Muscle of leg (tissue), 11 donors: ENCODE measurements around the gene ALMS1. TPM values are rescaled to one million over a fixed set of nuclear protein-coding genes. Genes with fewer than 3 reads are reported as not detected.
A peak's percentile ranks its signal among the peaks of the same experiment; 100 is the strongest.

Experiments used
- DNase-seq: peaks from one replicate; pipeline ENCODE4 v3.0.0; 2013
- H3K27ac ChIP-seq: one replicate; pipeline ENCODE4 v1.5.1; 2013; ENCODE audit warnings: mild to moderate bottlenecking, low read length, control low read depth
- H3K27me3 ChIP-seq: one replicate; pipeline ENCODE4 v1.6.1; 2013; ENCODE audit warnings: low read length; ENCODE audit not compliant: control insufficient read depth, insufficient read depth
- H3K36me3 ChIP-seq: one replicate; pipeline ENCODE4 v1.6.1; 2013; ENCODE audit warnings: low read length; ENCODE audit not compliant: control insufficient read depth, insufficient read depth
- H3K4me1 ChIP-seq: one replicate; pipeline ENCODE4 v1.6.1; 2013; ENCODE audit warnings: low read length; ENCODE audit not compliant: control insufficient read depth, insufficient read depth
- H3K4me3 ChIP-seq: one replicate; pipeline ENCODE4 v1.5.1; 2013; ENCODE audit warnings: low read length, control low read depth
- H3K9me3 ChIP-seq: replicated peaks from 2 replicates; pipeline ENCODE4 v1.6.1; 2013; ENCODE audit warnings: low read depth, low read length; ENCODE audit not compliant: control insufficient read depth
- WGBS: methylation state at CpG from one replicate; pipeline ENCODE4 v1.1.5; 2013; ENCODE audit warnings: missing lambda C conversion rate; ENCODE audit not compliant: insufficient coverage; 5-methylcytosine and 5-hydroxymethylcytosine counted together
- polyA plus RNA-seq, 8 donors: library from polyadenylated mRNA; unstranded; fragments of 120-200 nt; gene quantifications; one replicate each; pipeline versions ENCODE4 v1.2.1 to v1.2.3, GENCODE V29; 2013; ENCODE audit warnings: inconsistent platforms in 1 of 8, low replicate concordance in 1 of 8; ENCODE audit not compliant: insufficient read length in 8 of 8, insufficient read depth in 1 of 8
- total RNA-seq: library from RNA; stranded (reverse); fragments of 120-200 nt; gene quantifications from one replicate; pipeline ENCODE4 v1.2.4, GENCODE V29; 2013

The ALMS1 gene
- total and polyA plus RNA-seq, 9 donors = 15.4 to 25.7 (median 21.2) TPM

- 98% methylated on average over 7 of the region's 9 CpGs for WGBS
- no peaks in the 10 kb centered on the region for H3K4me1 ChIP-seq
- H3K27me3 ChIP-seq = no peaks in the 10 kb centered on the region
- H3K4me3 ChIP-seq = no peak overlapping the region
- no peaks in the 10 kb centered on the region for H3K36me3 ChIP-seq
- no peak overlapping the region for H3K27ac ChIP-seq
- DNase-seq = no peak
- H3K9me3 ChIP-seq = peaks cover 15% of the 10 kb centered on the region
These were observed 16.9 kb downstream of the ALMS1 start for GRCh38 chr2:73402386-73403103.

GRCh38 chr2:73403237-73403636, 17.6 kb downstream of the ALMS1 start:
- no CpG with 5 or more reads among the region's 1 CpG for WGBS
- Histone ChIP-seq H3K4me3 (no peak overlapping the region), H3K9me3 (peaks cover 15% of the 10 kb centered on the region), H3K4me1 (no peaks in the 10 kb centered on the region), H3K27ac (no peak overlapping the region), H3K27me3 (no peaks in the 10 kb centered on the region), H3K36me3 (no peaks in the 10 kb centered on the region)
- no peak for DNase-seq

DNA sequence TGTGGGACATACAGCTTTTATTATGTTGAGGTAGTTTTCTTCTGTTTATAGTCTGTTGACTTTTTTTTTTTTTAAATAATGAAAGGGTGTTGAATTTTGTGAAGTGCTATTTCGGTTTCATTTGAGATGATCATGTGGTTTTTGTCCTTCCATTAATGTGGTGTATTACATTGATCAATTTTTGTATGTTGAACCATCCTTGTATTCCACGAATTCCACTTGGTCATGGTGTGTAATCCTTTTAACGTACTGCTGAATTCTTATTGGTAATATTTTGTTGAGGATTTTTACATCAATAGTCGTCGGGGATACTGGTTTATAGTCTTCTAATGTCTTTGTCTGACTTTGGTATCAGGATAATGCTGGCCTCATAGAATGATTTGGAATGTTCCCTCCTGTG, 18.8 kb downstream of the ALMS1 start:
- H3K27ac ChIP-seq = no peak overlapping the region
- WGBS = 100% methylated on average over 1 of the region's 5 CpGs
- DNase-seq = no peak
- no peak overlapping the region for H3K4me3 ChIP-seq
- peaks cover 11% of the 10 kb centered on the region for H3K9me3 ChIP-seq
- H3K27me3 ChIP-seq = no peaks in the 10 kb centered on the region
- no peaks in the 10 kb centered on the region for H3K36me3 ChIP-seq
- no peaks in the 10 kb centered on the region for H3K4me1 ChIP-seq

- Histone ChIP-seq H3K9me3 (peaks cover 6% of the 10 kb centered on the region), H3K27me3 (no peaks in the 10 kb centered on the region), H3K27ac (no peak overlapping the region), H3K4me3 (no peak overlapping the region), H3K4me1 (no peaks in the 10 kb centered on the region), H3K36me3 (no peaks in the 10 kb centered on the region)
- no peak for DNase-seq
- 67% methylated on average over 1 of the region's 2 CpGs for WGBS
These were observed 21.4 kb downstream of the ALMS1 start for GRCh38 chr2:73406996-73407395.

DNA sequence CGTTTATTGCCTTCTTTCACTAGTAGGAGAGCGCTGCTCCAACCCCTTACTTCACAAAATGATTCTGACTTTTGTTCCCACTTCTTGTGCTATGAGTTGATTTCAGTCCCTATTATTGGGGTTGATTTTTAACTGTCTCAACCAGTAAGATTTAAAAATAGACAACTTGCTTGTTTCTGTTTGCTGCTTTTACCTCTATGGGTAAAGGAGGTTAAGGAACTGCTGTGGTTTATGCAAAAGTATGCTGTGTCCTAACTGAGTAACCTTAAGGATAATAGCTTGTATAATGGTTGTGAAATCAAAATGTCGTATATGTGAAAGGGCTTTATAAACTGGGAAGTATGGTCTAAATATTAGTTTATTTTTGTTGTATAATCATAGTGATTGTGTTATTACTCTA, 22.6 kb downstream of the ALMS1 start:
- no peaks in the 10 kb centered on the region for H3K36me3 ChIP-seq
- WGBS = no CpG with 5 or more reads among the region's 3 CpGs
- DNase-seq = no peak
- H3K9me3 ChIP-seq = peaks cover 3% of the 10 kb centered on the region
- no peaks in the 10 kb centered on the region for H3K27me3 ChIP-seq
- no peak overlapping the region for H3K4me3 ChIP-seq
- no peak overlapping the region for H3K27ac ChIP-seq
- H3K4me1 ChIP-seq = no peaks in the 10 kb centered on the region

DNA sequence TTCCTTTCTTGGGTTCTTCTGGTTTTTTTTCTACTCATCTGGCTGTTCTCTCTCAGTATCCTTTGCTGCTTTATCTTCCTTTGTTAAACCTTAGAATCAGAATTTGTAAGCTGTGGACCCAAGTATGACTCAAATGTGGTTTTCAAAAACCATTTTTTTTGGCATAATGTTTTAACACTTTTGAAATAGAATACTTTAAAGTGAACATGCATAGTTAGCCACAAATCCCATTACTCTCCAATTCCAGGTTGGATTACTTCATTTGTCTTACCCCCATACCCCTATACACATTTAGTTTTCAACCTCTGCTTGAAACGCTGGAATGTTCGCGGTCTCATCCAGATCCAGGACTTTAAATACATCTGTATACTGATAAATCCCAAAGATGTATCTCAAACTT, 29.1 kb downstream of the ALMS1 start:
- Histone ChIP-seq H3K9me3 (no peaks in the 10 kb centered on the region), H3K27me3 (no peaks in the 10 kb centered on the region), H3K36me3 (no peaks in the 10 kb centered on the region), H3K27ac (no peak overlapping the region), H3K4me1 (peaks cover 2% of the 10 kb centered on the region), H3K4me3 (no peak overlapping the region)
- no CpG with 5 or more reads among the region's 3 CpGs for WGBS
- DNase-seq = no peak

GRCh38 chr2:73415906-73416305, 30.3 kb downstream of the ALMS1 start:
- no peaks in the 10 kb centered on the region for H3K27me3 ChIP-seq
- H3K27ac ChIP-seq = no peak overlapping the region
- H3K9me3 ChIP-seq = no peaks in the 10 kb centered on the region
- H3K4me1 ChIP-seq = peaks cover 2% of the 10 kb centered on the region
- no peaks in the 10 kb centered on the region for H3K36me3 ChIP-seq
- no peak overlapping the region for H3K4me3 ChIP-seq
- DNase-seq = no peak
- 80% methylated on average over 1 of the region's 2 CpGs for WGBS

- Histone ChIP-seq H3K9me3 (no peaks in the 10 kb centered on the region), H3K4me1 (peaks cover 2% of the 10 kb centered on the region), H3K27ac (no peak overlapping the region), H3K4me3 (no peak overlapping the region), H3K36me3 (no peaks in the 10 kb centered on the region), H3K27me3 (no peaks in the 10 kb centered on the region)
- DNase-seq = peak; percentile 87
- 21% methylated on average over 7 of the region's 7 CpGs for WGBS
These were observed 32.7 kb downstream of the ALMS1 start for GRCh38 chr2:73418343-73418742.

GRCh38 chr2:73423913-73424312, 38.3 kb downstream of the ALMS1 start:
- Histone ChIP-seq H3K4me1 (no peaks in the 10 kb centered on the region), H3K27ac (no peak overlapping the region), H3K4me3 (no peak overlapping the region), H3K9me3 (no peaks in the 10 kb centered on the region), H3K36me3 (peaks cover 3% of the 10 kb centered on the region), H3K27me3 (no peaks in the 10 kb centered on the region)
- WGBS = 100% methylated on average over 3 of the region's 3 CpGs
- DNase-seq = no peak

DNA sequence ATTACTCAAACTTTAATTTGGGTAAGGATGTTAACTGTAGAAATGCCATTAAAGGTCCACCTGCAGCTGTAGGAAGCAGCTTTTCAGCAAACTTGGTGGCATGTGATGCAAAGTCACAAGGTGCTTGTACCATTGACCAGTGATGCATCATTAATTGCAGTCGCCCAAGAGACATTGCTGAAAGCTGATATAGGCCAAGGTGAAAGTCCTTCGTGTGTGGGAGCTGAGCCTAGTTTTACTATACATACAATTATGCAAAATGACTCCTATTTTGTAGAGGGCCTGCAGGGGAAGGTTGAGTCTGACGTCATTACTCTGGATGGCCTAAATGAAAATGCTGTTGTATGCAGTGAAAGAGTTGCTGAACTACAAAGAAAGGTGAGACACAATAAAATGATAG, 40.5 kb downstream of the ALMS1 start:
- H3K9me3 ChIP-seq = no peaks in the 10 kb centered on the region
- WGBS = 83% methylated on average over 1 of the region's 3 CpGs
- no peak overlapping the region for H3K4me3 ChIP-seq
- no peaks in the 10 kb centered on the region for H3K27me3 ChIP-seq
- DNase-seq = no peak
- H3K36me3 ChIP-seq = peaks cover 3% of the 10 kb centered on the region
- no peaks in the 10 kb centered on the region for H3K4me1 ChIP-seq
- no peak overlapping the region for H3K27ac ChIP-seq

DNA sequence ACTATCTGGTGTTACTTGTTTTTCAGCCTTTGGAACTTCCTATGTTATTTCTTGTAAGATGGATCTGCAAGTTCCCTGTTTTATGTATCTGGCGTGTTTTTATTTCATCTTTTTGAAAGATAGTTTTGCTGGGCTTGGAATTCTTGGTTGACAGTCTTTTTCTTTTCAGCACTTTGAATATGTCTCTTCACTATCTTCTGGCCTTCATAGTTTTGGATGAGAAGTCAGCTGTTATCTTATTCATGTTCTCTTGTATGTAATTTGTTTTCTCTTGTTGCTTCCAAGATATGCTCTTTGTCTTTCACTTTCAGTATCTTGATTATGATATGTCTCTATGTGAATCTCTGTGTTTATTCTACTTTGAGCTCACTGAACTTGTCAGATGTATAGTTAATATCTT, 50.4 kb downstream of the ALMS1 start:
- no peak for DNase-seq
- peaks cover 6% of the 10 kb centered on the region for H3K9me3 ChIP-seq
- H3K4me3 ChIP-seq = no peak overlapping the region
- WGBS = no CpG with 5 or more reads among the region's 1 CpG
- H3K36me3 ChIP-seq = peaks cover 19% of the 10 kb centered on the region
- H3K27me3 ChIP-seq = no peaks in the 10 kb centered on the region
- no peak overlapping the region for H3K27ac ChIP-seq
- no peaks in the 10 kb centered on the region for H3K4me1 ChIP-seq
